Nephron (organoid): Measurements from ENCODE around the gene B3GALT2.

Experiments
- H3K27ac Mint-ChIP-seq, 3 experiments: 2 replicates each; pipeline ENCODE4 v1.8.0; 2020; ENCODE audit warnings: mixed read lengths in 3 of 3, mild to moderate bottlenecking in 2 of 3, moderate library complexity in 1 of 3
- H3K27me3 Mint-ChIP-seq: 2 replicates; pipeline ENCODE4 v1.8.0; 2021; ENCODE audit warnings: low read depth, mild to moderate bottlenecking, moderate library complexity, mixed read lengths
- H3K36me3 Mint-ChIP-seq: 2 replicates; pipeline ENCODE4 v1.8.0; 2020; ENCODE audit warnings: low read depth, mixed read lengths
- H3K4me1 Mint-ChIP-seq: 2 replicates; pipeline ENCODE4 v1.8.0; 2020; ENCODE audit warnings: mixed read lengths
- H3K4me3 Mint-ChIP-seq, 3 experiments: 2 replicates each; pipeline ENCODE4 v1.8.0; 2020; ENCODE audit warnings: mild to moderate bottlenecking in 3 of 3, mixed read lengths in 3 of 3, moderate library complexity in 2 of 3
- H3K9me3 Mint-ChIP-seq: 2 replicates; pipeline ENCODE4 v1.8.0; 2020; ENCODE audit warnings: mixed read lengths
- TF ChIP-seq, protein P1 (sequence below), 3 experiments: fragments of 200-600 bp; sonication (generic); IDR thresholded peaks; one replicate each; pipeline ENCODE4 v1.5.0; 2021; ENCODE audit warnings: antibody characterized with exemption in 3 of 3; ENCODE audit not compliant: unreplicated experiment in 3 of 3

B3GALT2 gene

GRCh38 chr1:193219391-193219790 is 33.0 kb upstream of the B3GALT2 start:
- Mint-ChIP-seq H3K9me3 (peaks cover 7% of the 10 kb centered on the region), H3K4me1 (no peaks in the 10 kb centered on the region), H3K27ac (no peak overlapping the region), H3K36me3 (peaks cover 71% of the 10 kb centered on the region), H3K4me3 (no peak overlapping the region), H3K27me3 (no peaks in the 10 kb centered on the region)
- TF ChIP-seq, protein P1, sequence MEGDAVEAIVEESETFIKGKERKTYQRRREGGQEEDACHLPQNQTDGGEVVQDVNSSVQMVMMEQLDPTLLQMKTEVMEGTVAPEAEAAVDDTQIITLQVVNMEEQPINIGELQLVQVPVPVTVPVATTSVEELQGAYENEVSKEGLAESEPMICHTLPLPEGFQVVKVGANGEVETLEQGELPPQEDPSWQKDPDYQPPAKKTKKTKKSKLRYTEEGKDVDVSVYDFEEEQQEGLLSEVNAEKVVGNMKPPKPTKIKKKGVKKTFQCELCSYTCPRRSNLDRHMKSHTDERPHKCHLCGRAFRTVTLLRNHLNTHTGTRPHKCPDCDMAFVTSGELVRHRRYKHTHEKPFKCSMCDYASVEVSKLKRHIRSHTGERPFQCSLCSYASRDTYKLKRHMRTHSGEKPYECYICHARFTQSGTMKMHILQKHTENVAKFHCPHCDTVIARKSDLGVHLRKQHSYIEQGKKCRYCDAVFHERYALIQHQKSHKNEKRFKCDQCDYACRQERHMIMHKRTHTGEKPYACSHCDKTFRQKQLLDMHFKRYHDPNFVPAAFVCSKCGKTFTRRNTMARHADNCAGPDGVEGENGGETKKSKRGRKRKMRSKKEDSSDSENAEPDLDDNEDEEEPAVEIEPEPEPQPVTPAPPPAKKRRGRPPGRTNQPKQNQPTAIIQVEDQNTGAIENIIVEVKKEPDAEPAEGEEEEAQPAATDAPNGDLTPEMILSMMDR (IDR thresholded peaks at IDR 0.05; ENCODE audit: unreplicated experiment in 3 of 3): no peak

- Mint-ChIP-seq H3K27ac (no peak overlapping the region), H3K4me1 (no peaks in the 10 kb centered on the region), H3K4me3 (no peak overlapping the region), H3K27me3 (no peaks in the 10 kb centered on the region), H3K36me3 (peaks cover 78% of the 10 kb centered on the region), H3K9me3 (peaks cover 12% of the 10 kb centered on the region)
- TF ChIP-seq, protein P1 (IDR thresholded peaks at IDR 0.05; ENCODE audit: unreplicated experiment in 3 of 3): no peak
These were observed 30.5 kb upstream of the B3GALT2 start for GRCh38 chr1:193216920-193217319.

DNA sequence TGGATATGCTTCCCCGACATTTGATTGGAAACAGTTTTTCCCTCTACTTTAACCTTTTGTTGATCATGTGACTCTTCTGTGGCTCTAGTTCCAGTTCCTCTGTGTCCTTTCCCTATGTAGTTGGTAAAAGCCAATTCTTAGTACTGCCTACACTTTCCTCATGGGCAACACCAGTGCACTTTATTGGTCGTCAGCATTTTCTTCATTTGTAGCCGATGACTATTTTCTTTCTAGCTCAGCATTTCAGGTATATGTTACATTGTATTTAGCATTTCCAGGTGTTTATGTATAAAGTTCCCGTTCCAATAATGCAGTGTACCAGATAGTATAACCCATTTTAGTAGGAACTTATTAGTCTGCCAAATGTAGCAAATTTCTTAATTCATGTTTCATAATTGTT is 27.6 kb upstream of the B3GALT2 start:
- Mint-ChIP-seq H3K4me1 (no peaks in the 10 kb centered on the region), H3K9me3 (peaks cover 23% of the 10 kb centered on the region), H3K27me3 (no peaks in the 10 kb centered on the region), H3K4me3 (no peak overlapping the region), H3K27ac (no peak overlapping the region), H3K36me3 (peaks cover 90% of the 10 kb centered on the region)
- TF ChIP-seq, protein P1 (IDR thresholded peaks at IDR 0.05; ENCODE audit: unreplicated experiment in 3 of 3): no peak

- peaks cover 90% of the 10 kb centered on the region for H3K36me3 Mint-ChIP-seq
- TF ChIP-seq, protein P1 (IDR thresholded peaks at IDR 0.05; ENCODE audit: unreplicated experiment in 3 of 3): no peak
- H3K27ac Mint-ChIP-seq: no peak overlapping the region
- H3K27me3 Mint-ChIP-seq: no peaks in the 10 kb centered on the region
- peaks cover 34% of the 10 kb centered on the region for H3K9me3 Mint-ChIP-seq
- no peaks in the 10 kb centered on the region for H3K4me1 Mint-ChIP-seq
- no peak overlapping the region for H3K4me3 Mint-ChIP-seq
These were observed 26.2 kb upstream of the B3GALT2 start for GRCh38 chr1:193212637-193213036.

GRCh38 chr1:193211539-193211938 is 25.1 kb upstream of the B3GALT2 start:
- Mint-ChIP-seq H3K36me3 (peaks cover 90% of the 10 kb centered on the region), H3K27ac (no peak overlapping the region), H3K9me3 (peaks cover 45% of the 10 kb centered on the region), H3K4me3 (no peak overlapping the region), H3K27me3 (no peaks in the 10 kb centered on the region), H3K4me1 (no peaks in the 10 kb centered on the region)
- TF ChIP-seq, protein P1 (IDR thresholded peaks at IDR 0.05; ENCODE audit: unreplicated experiment in 3 of 3): no peak

- TF ChIP-seq, protein P1 (IDR thresholded peaks at IDR 0.05; ENCODE audit: unreplicated experiment in 3 of 3): no peak
- Mint-ChIP-seq H3K27ac (no peak overlapping the region), H3K9me3 (peaks cover 46% of the 10 kb centered on the region), H3K36me3 (peaks cover 90% of the 10 kb centered on the region), H3K4me3 (no peak overlapping the region), H3K4me1 (no peaks in the 10 kb centered on the region), H3K27me3 (no peaks in the 10 kb centered on the region)
These were observed 24.6 kb upstream of the B3GALT2 start for GRCh38 chr1:193210996-193211395.
